ENCODE data around the gene OR51B2. TPM values are rescaled to one million over a fixed set of nuclear protein-coding genes. Genes with fewer than 3 reads are reported as not detected.

OR51B2 gene
- polyA plus RNA-seq, 5 donors = 0.16 to 0.32 TPM; not detected in 3

- no peak for DNase-seq
Measured at GRCh38 chr11:5283882-5284281, 40.2 kb downstream of the OR51B2 start.

DNA sequence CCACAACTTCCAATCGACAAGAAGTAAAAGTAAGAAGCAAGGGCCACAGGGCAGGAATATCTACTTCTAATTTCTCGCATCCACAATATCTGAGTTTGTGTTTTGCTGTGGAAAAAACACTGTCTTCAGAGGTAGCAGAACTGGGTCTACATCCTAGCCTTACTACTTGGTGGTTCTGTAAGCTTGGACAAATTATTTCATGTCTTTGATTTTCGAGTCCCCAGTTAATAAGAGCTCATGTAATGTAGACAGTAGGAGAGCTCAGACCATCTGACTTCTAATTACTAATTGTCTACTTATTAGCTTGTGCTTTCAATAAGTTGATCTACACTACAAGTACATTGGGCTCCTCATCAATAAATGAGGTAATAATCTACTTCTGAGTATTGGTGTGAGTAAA, 41.0 kb downstream of the OR51B2 start:
- no peak for DNase-seq

DNA sequence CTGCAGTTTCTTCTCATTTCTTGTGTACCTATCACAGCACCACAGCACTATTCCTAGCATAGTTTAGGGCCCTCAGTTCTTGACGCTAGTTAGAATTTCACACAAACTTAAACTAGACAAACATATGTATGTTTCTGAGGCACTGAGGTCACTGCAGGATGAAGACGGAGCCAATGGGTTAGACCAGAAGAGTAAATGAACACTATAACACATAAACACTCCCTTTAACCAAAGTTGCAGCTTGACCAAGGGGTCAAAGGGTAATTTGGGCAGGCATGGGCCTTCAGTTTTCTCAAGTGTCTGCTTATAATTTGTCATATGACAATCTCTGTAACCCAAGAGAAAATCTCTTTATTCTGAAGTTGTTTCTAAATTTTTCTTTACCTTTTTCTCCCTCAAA, 41.5 kb downstream of the OR51B2 start:
- no peak for DNase-seq

DNA sequence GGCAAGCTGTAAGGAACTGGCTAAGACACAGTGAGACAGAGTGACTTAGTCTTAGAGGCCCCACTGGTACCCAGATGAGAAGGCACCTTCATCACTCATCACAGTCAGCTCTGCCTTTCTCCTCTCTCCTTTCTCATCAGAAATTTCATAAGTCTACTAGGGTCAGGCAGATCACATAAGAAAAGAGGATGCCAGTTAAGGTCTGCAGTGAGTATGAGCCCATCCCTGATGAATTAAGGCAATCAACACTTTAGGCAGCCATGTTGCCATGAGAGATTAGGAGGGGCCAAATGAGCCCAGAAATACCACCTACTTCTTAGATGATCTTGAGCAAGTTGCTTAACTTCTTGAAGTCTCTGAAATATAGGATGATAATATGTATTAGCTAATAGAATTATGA, 42.5 kb downstream of the OR51B2 start:
- no peak for DNase-seq

DNA sequence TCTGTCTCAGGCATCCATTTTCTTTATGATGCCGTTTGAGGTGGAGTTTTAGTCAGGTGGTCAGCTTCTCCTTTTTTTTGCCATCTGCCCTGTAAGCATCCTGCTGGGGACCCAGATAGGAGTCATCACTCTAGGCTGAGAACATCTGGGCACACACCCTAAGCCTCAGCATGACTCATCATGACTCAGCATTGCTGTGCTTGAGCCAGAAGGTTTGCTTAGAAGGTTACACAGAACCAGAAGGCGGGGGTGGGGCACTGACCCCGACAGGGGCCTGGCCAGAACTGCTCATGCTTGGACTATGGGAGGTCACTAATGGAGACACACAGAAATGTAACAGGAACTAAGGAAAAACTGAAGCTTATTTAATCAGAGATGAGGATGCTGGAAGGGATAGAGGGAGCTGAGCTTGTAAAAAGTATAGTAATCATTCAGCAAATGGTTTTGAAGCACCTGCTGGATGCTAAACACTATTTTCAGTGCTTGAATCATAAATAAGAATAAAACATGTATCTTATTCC, 43.5 kb downstream of the OR51B2 start:
- no peak for DNase-seq

DNA sequence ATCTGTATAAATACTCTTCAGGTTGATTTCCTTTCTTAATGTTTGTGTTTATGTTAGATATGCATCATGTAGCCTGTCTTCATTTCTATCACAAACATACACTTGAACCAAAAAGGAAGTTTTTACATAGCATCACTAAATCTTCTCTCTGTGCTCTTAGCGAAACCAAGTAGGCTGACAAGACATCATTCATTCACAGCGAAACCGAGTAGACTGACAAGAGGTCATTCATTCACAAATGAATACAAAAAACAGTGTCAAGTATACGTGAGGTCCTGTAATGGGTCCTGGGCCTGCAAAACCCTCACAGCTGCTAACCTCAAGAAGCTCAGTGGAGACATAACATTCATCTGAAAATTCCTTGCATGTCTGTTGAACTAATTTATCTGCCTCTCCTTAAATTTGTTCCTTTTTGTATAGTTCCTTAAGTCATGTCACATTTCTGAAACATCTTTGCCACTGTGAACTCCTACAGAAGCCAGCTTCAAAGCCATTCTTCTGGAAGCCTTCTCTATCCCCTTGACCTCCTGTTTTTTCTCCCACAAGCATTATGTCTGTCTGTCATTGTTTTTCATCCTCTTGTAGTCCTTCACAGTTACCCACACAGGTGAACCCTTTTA, 44.5 kb downstream of the OR51B2 start:
- DNase-seq = no peak

DNA sequence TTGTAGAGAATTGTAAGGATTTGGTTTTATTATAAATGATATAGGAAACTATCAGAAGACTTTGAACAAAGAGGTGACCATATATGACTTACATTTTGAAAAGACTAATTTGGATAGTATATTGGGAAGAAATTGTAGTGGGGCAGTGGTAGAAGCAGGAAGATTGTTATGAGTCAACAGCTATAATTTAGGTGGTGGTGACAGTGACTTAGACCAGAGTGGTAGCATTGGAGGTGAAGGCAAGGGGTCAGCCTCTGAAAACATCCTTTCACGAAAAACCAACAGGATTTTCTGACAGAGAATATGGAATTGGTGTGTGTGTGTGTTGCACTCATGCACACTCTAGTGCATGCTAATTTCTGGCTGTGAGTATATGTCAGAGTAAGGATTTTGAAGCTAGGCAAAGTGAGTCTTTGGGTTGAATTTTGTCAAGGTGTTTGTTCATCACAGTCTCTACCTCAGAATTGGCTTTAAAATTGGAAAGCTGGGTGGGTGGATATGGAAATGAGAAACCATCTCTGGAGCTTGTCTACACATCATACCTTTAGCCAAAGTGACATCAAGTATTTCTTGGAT, 46.2 kb downstream of the OR51B2 start:
- no peak for DNase-seq

DNA sequence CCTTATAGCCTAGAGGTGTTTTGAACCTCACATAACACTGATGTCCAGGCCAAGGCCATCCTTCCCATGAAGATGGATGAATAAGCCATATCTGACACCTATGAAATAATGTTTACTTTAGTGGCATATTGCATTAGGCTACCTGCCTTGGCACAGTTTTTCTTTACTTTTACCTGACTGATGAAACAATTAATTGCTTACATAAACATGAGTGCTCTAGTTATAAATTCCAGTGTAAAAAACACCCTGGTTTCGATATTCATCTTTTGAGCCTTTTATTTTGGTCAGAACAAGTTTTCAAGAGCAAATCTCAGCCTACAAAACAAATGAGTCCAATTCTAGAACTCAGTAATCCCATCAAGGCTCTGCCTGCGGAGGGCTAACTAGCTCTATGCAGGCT, 47.4 kb downstream of the OR51B2 start:
- DNase-seq = no peak

- no peak for DNase-seq
Measured at GRCh38 chr11:5275369-5276110, 48.6 kb downstream of the OR51B2 start.

DNA sequence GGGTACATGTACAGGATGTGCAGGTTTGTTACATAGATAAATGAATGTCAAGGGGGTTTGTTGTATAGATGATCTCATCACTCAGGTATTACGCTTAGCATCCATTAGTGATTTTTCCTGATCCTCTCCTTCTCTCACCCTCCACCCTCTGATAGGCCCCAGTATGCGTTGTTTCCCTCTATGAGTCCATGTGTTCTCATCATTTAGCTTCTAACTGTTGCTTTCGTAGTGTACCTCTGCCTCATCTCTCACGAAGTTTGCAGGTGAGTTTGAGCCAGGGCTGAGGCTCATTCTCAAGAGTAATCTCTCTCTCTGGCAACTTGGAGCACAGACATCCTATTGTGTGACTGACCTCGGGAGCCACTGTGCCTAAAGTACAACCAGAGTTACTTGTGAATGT, 49.7 kb downstream of the OR51B2 start:
- no peak for DNase-seq

Other genes starting within 250 kb of the OR51B2 start
- not detected for gene OR52A5, start 185.9 kb downstream of the OR51B2 start, polyA plus RNA-seq (ENCODE audit: insufficient read depth in 1 of 5, insufficient read length in 5 of 5, low replicate concordance in 1 of 5)
- under 1 TPM in 4 of 5 donors, not detected in 1; 0.01 to 0.04 (median 0.03) TPM for gene OR52A1, start 169.5 kb downstream of the OR51B2 start, polyA plus RNA-seq (ENCODE audit: insufficient read depth in 1 of 5, insufficient read length in 5 of 5, low replicate concordance in 1 of 5)
- gene OR51V1, start 123.6 kb downstream of the OR51B2 start, polyA plus RNA-seq (ENCODE audit: insufficient read depth in 1 of 5, insufficient read length in 5 of 5, low replicate concordance in 1 of 5) = not detected
- 100 to 1,000 TPM; 224 to 542 (median 306) TPM for gene HBB, start 97.2 kb downstream of the OR51B2 start, polyA plus RNA-seq (ENCODE audit: insufficient read depth in 1 of 5, insufficient read length in 5 of 5, low replicate concordance in 1 of 5)
- gene HBD, start 89.8 kb downstream of the OR51B2 start, polyA plus RNA-seq (ENCODE audit: insufficient read depth in 1 of 5, insufficient read length in 5 of 5, low replicate concordance in 1 of 5) = 1 to 10 TPM in 1 of 5 donors, under 1 TPM in 4; 0.53 to 1.7 (median 0.76) TPM
- 1,000 to 10,000 TPM in 2 of 5 donors, 10 to 100 TPM in 2, 1 to 10 TPM in 1; 5.7 to 2,030 (median 15.8) TPM for gene HBG1, start 74.4 kb downstream of the OR51B2 start, polyA plus RNA-seq (ENCODE audit: insufficient read depth in 1 of 5, insufficient read length in 5 of 5, low replicate concordance in 1 of 5)
- 1,000 to 10,000 TPM; 2,971 to 7,439 (median 4,881) TPM for gene HBG2, start 69.5 kb downstream of the OR51B2 start, polyA plus RNA-seq (ENCODE audit: insufficient read depth in 1 of 5, insufficient read length in 5 of 5, low replicate concordance in 1 of 5)
- 10 to 100 TPM in 3 of 5 donors, 1 to 10 TPM in 2; 6.2 to 50.3 (median 10.6) TPM for gene HBE1, start 54.4 kb downstream of the OR51B2 start, polyA plus RNA-seq (ENCODE audit: insufficient read depth in 1 of 5, insufficient read length in 5 of 5, low replicate concordance in 1 of 5)
- gene OR51B4, start 22.4 kb downstream of the OR51B2 start, polyA plus RNA-seq (ENCODE audit: insufficient read depth in 1 of 5, insufficient read length in 5 of 5, low replicate concordance in 1 of 5) = under 1 TPM; 0.18 to 0.72 (median 0.38) TPM
- gene OR51B5, start 19.2 kb upstream of the OR51B2 start, polyA plus RNA-seq (ENCODE audit: insufficient read depth in 1 of 5, insufficient read length in 5 of 5, low replicate concordance in 1 of 5) = 1 to 10 TPM in 1 of 5 donors, under 1 TPM in 4; 0.27 to 1.3 (median 0.53) TPM
- gene OR51B6, start 27.2 kb upstream of the OR51B2 start, polyA plus RNA-seq (ENCODE audit: insufficient read depth in 1 of 5, insufficient read length in 5 of 5, low replicate concordance in 1 of 5) = under 1 TPM in 1 of 5 donors, not detected in 4; 0.16 TPM
- gene OR51M1, start 59.5 kb upstream of the OR51B2 start, polyA plus RNA-seq (ENCODE audit: insufficient read depth in 1 of 5, insufficient read length in 5 of 5, low replicate concordance in 1 of 5) = under 1 TPM in 4 of 5 donors, not detected in 1; 0.06 to 0.13 (median 0.10) TPM
- not detected for gene OR51Q1, start 97.8 kb upstream of the OR51B2 start, polyA plus RNA-seq (ENCODE audit: insufficient read depth in 1 of 5, insufficient read length in 5 of 5, low replicate concordance in 1 of 5)
- gene OR51I1, start 117.2 kb upstream of the OR51B2 start, polyA plus RNA-seq (ENCODE audit: insufficient read depth in 1 of 5, insufficient read length in 5 of 5, low replicate concordance in 1 of 5) = not detected
- gene OR51I2, start 125.0 kb upstream of the OR51B2 start, polyA plus RNA-seq (ENCODE audit: insufficient read depth in 1 of 5, insufficient read length in 5 of 5, low replicate concordance in 1 of 5) = not detected
- under 1 TPM in 1 of 5 donors, not detected in 4; 0.10 TPM for gene OR52D1, start 164.4 kb upstream of the OR51B2 start, polyA plus RNA-seq (ENCODE audit: insufficient read depth in 1 of 5, insufficient read length in 5 of 5, low replicate concordance in 1 of 5)
- gene UBQLN3, start 185.7 kb upstream of the OR51B2 start, polyA plus RNA-seq (ENCODE audit: insufficient read depth in 1 of 5, insufficient read length in 5 of 5, low replicate concordance in 1 of 5) = not detected
- 1 to 10 TPM; 1.5 to 2.0 (median 1.7) TPM for gene UBQLNL, start 192.4 kb upstream of the OR51B2 start, polyA plus RNA-seq (ENCODE audit: insufficient read depth in 1 of 5, insufficient read length in 5 of 5, low replicate concordance in 1 of 5)
- under 1 TPM in 2 of 5 donors, not detected in 3; 0.17 to 0.18 TPM for gene OR52H1, start 224.2 kb upstream of the OR51B2 start, polyA plus RNA-seq (ENCODE audit: insufficient read depth in 1 of 5, insufficient read length in 5 of 5, low replicate concordance in 1 of 5)